Measurements from ENCODE around the gene ARL13B. TPM values are rescaled to one million over a fixed set of nuclear protein-coding genes. Genes with fewer than 3 reads are reported as not detected.

The ARL13B gene
- total RNA-seq, 4 donors from 2014 or later, result 6.6 to 10.4 (median 9.4) TPM

- no peak for TF ChIP-seq CTCF (IDR thresholded peaks at IDR 0.05; ENCODE audit: low read depth)
Measured at GRCh38 chr3:93988764-93989163, 8.8 kb downstream of the ARL13B start.

GRCh38 chr3:93989241-93989640, 9.3 kb downstream of the ARL13B start:
- TF ChIP-seq CTCF (IDR thresholded peaks at IDR 0.05; ENCODE audit: low read depth), result no peak

DNA sequence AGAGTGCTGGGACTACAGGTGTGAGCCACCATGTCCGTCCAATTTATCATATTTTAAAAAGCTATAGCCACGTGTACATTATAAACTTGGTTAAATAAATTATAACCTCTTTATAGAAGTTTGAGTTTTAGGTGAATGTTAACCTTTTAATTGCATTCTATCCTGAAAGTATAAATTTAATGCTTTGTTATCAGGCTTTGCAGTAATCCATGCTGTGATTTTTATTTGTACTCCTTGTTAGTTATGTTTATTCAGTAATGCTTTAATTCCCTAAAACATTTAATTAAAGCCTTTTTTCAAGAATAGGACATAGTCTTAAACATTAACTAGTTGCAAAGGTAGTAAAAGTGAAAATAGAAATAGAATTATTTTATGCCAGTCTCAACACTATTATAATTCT, 11.7 kb downstream of the ARL13B start:
- TF ChIP-seq CTCF (IDR thresholded peaks at IDR 0.05; ENCODE audit: low read depth), result no peak

- no peak for TF ChIP-seq CTCF (IDR thresholded peaks at IDR 0.05; ENCODE audit: low read depth)
Measured at GRCh38 chr3:93992207-93992606, 12.3 kb downstream of the ARL13B start.

DNA sequence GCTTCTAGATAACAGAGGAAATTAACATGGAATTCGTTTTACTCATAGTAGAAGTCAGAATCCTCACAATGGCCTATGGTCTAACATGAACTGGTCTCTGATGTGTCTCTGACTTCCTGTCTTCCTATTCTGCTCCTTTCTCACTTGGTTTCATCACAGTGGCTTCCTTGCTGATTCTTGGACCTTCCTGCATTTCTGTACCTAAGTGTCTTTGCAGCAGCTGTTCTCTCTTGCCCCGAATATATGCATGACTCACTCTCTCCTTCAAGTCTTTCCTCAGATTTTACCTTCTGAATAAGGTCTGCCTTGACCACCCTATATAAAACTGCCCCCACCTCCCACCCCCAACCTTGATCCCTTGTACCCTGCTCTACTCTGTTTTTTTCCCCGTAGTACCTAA, 14.1 kb downstream of the ARL13B start:
- no peak for TF ChIP-seq CTCF (IDR thresholded peaks at IDR 0.05; ENCODE audit: low read depth)

DNA sequence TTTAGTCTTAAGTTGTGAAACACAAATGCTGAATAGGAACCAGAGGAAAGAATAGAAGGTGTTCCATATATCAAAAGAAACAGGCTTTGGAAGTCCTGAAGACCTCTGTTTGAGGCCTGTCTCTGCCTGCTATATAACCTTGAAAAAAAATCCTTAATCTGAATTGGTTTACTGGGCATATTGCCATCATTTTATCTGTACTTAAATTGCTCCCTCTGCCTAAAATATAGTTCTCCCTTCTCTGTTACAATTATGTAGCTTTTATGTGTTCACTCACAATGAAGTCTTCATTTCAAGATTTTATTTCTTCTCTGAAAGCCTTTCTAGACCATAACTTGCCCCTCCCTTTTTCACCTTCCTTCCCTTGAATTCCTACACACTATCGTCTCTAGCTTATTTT, 21.2 kb downstream of the ARL13B start:
- no peak for TF ChIP-seq CTCF (IDR thresholded peaks at IDR 0.05; ENCODE audit: low read depth)

DNA sequence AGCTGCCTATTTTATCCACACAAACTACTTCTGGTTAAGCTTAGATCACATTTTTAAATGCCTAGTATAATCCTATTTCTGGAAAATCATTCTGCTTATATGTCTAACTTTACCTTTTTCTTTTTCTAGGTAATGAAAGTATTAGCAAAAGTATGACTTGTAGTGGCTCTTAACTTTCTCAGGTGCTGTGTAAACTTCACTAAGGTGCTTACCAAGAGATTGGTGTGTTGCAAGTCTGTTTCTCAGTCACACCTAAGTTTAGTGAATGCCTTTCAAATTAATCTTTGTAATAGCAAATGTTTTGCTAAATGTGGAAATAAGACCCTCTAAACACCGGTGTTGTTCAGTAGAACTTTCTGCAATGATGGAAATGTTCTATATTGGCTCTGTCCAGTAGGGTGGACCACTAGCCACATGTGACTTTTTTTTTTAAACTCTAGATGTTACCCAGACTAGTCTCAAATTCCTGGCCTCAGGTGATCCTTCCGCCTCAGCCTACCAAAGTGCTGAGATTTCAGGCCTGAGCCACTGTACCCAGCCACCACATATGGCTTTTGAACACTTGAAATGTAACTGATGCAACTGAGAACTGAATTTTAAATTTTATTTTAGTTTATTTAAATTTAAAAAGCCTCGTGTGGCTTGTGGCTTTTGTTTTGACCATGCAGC, 22.0 kb downstream of the ARL13B start:
- no peak for TF ChIP-seq CTCF (IDR thresholded peaks at IDR 0.05; ENCODE audit: low read depth)
